ENCODE measurements around the gene PIP5KL1. TPM values are rescaled to one million over a fixed set of nuclear protein-coding genes. Genes with fewer than 3 reads are reported as not detected.

The PIP5KL1 gene
- total and polyA plus RNA-seq, 4 donors = 2.0 to 9.0 (median 4.9) TPM

- no peaks in the 10 kb centered on the region for H3K9me3 ChIP-seq (ENCODE audit: control insufficient read depth in 4 of 4, insufficient read depth in 3 of 4, low read length in 3 of 4)
- no peak overlapping the region for H3K4me3 ChIP-seq
- no peaks in the 10 kb centered on the region for H3K36me3 ChIP-seq (ENCODE audit: control insufficient read depth in 4 of 4, insufficient read depth in 4 of 4, low read length in 4 of 4)
- TF ChIP-seq, protein P1, sequence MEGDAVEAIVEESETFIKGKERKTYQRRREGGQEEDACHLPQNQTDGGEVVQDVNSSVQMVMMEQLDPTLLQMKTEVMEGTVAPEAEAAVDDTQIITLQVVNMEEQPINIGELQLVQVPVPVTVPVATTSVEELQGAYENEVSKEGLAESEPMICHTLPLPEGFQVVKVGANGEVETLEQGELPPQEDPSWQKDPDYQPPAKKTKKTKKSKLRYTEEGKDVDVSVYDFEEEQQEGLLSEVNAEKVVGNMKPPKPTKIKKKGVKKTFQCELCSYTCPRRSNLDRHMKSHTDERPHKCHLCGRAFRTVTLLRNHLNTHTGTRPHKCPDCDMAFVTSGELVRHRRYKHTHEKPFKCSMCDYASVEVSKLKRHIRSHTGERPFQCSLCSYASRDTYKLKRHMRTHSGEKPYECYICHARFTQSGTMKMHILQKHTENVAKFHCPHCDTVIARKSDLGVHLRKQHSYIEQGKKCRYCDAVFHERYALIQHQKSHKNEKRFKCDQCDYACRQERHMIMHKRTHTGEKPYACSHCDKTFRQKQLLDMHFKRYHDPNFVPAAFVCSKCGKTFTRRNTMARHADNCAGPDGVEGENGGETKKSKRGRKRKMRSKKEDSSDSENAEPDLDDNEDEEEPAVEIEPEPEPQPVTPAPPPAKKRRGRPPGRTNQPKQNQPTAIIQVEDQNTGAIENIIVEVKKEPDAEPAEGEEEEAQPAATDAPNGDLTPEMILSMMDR (IDR thresholded peaks at IDR 0.05; ENCODE audit: control extremely low read depth, extremely low read depth) = no peak
- WGBS, 2 donors = 65 to 67% methylated on average over 2 to 3 of the region's 3 CpGs
- H3K27me3 ChIP-seq (ENCODE audit: control insufficient read depth in 3 of 3, insufficient read depth in 3 of 3, low read length in 2 of 3) = no peaks in the 10 kb centered on the region
- ATAC-seq (ENCODE audit: insufficient read depth, low FRiP score) (no peak), DNase-seq (no peak)
- peak overlapping the region; percentile 37 to 55 for H3K27ac ChIP-seq (ENCODE audit: low read depth in 1 of 2, low read length in 1 of 2)
- H3K4me1 ChIP-seq (ENCODE audit: control insufficient read depth in 5 of 5, insufficient read depth in 5 of 5, low read length in 5 of 5) = peaks cover 25 to 94% (median 58%) of the 10 kb centered on the region in 5 donors
- no peak overlapping the region for H3K9ac ChIP-seq (ENCODE audit: insufficient read depth in 1 of 2, low read length in 2 of 2)
Measured at GRCh38 chr9:127968042-127968441, 37.5 kb upstream of the PIP5KL1 start.

DNA sequence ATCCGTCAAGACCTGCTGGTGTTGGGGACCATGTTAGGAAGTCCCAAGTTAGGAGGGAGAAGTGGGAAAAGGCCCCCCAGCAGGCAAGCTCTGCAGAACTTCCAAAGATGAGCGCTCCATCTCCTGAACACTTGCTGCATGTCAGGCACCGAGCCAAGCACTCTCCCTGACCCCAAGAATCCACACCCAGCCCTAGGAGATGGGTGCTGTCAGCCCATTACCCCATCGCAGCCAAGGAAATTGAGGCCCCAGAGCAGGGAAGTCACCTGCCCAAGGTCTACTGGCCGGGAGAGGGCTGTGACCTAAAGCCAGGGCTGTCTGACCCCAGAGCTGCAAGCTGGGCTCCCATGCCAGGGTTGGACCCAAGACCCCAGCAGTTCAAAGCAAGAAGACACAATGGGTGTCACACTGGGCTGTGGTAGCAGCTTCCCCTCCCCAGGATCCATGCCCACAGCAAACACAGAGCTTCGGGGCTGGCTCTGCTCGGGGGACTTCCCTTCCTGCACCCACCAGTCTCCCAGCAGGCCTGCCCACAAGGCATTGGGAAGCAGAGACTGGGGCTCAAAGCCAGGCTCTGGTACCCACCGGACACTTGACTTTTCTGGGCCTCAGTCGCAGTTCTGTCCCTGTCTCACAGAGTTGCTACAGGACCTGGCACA lies 36.7 kb upstream of the PIP5KL1 start:
- no peak for ATAC-seq (ENCODE audit: insufficient read depth, low FRiP score)
- Histone ChIP-seq H3K4me1 (ENCODE audit: control insufficient read depth in 5 of 5, insufficient read depth in 5 of 5, low read length in 5 of 5) (peaks cover 25 to 89% (median 54%) of the 10 kb centered on the region in 5 donors), H3K36me3 (ENCODE audit: control insufficient read depth in 4 of 4, insufficient read depth in 4 of 4, low read length in 4 of 4) (no peaks in the 10 kb centered on the region), H3K27ac (ENCODE audit: low read depth in 1 of 2, low read length in 1 of 2) (peak overlapping the region in 1 of 2 donors; percentile 91), H3K27me3 (ENCODE audit: control insufficient read depth in 3 of 3, insufficient read depth in 3 of 3, low read length in 2 of 3) (no peaks in the 10 kb centered on the region), H3K9ac (ENCODE audit: insufficient read depth in 1 of 2, low read length in 2 of 2) (no peak overlapping the region), H3K4me3 (no peak overlapping the region), H3K9me3 (ENCODE audit: control insufficient read depth in 4 of 4, insufficient read depth in 3 of 4, low read length in 3 of 4) (no peaks in the 10 kb centered on the region)
- TF ChIP-seq, protein P1 (IDR thresholded peaks at IDR 0.05; ENCODE audit: control extremely low read depth, extremely low read depth) = no peak
- WGBS, 2 donors = 61 to 63% methylated on average over 9 of the region's 9 CpGs
- DNase-seq = peak in 1 of 3 donors; percentile 39

DNA sequence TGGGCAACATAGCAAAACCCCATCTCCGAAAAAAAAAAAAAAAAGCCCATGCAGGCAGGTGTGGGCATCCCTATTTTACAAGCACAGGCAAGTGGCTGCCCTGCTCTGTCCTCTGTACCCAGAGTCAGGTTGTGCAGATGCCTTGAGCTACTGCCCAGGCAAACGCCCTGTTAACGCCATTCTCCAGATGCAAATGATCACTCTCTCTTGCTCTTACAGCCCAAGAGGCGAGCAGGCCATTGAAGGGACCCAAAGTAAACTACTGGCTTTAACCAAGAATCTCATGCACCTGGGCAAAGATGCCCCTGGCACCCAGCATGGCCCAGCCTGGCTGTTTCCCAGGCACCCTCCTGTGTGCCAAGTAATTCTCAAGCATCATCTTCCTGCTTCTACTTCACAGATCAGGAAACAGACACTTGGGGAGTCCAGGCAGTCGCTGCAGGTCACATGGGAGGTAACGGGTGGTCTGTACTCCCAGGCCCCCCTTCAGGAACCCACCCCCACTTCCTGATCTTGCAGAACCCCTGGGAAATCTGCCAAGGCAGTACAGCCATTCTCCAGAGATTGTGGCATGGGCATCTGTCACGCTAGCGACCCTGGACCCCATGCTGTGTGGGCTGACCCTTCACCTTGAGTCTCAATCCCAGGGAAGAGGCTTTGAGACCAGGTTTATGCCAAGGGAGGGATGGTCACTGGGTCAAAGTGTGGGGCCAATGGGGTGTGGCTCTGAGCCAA lies 36.0 kb upstream of the PIP5KL1 start:
- Histone ChIP-seq H3K4me3 (no peak overlapping the region), H3K9ac (ENCODE audit: insufficient read depth in 1 of 2, low read length in 2 of 2) (peak overlapping the region in 1 of 2 donors; percentile 59), H3K9me3 (ENCODE audit: control insufficient read depth in 4 of 4, insufficient read depth in 3 of 4, low read length in 3 of 4) (no peaks in the 10 kb centered on the region), H3K36me3 (ENCODE audit: control insufficient read depth in 4 of 4, insufficient read depth in 4 of 4, low read length in 4 of 4) (no peaks in the 10 kb centered on the region), H3K27me3 (ENCODE audit: control insufficient read depth in 3 of 3, insufficient read depth in 3 of 3, low read length in 2 of 3) (no peaks in the 10 kb centered on the region), H3K4me1 (ENCODE audit: control insufficient read depth in 5 of 5, insufficient read depth in 5 of 5, low read length in 5 of 5) (peaks cover 25 to 82% (median 50%) of the 10 kb centered on the region in 5 donors), H3K27ac (ENCODE audit: low read depth in 1 of 2, low read length in 1 of 2) (peak overlapping the region; percentile 91)
- DNase-seq (peak; percentile 49 to 73 (median 55)), ATAC-seq (ENCODE audit: insufficient read depth, low FRiP score) (no peak)
- WGBS, 2 donors = 36 to 43% methylated on average over 8 of the region's 8 CpGs
- TF ChIP-seq, protein P1 (IDR thresholded peaks at IDR 0.05; ENCODE audit: control extremely low read depth, extremely low read depth) = no peak
